BE2C (cell line): ENCODE results near the gene PPFIA3.

Source experiments
- DNase-seq: peaks from one replicate; pipeline ENCODE4 v3.0.0-alpha.2; 2020
- H3K27me3 ChIP-seq: fragments of 250-450 bp; sonication (Bioruptor Pico); 2 replicates; pipeline ENCODE4 v1.5.1; 2020; ENCODE audit warnings: mild to moderate bottlenecking
- H3K36me3 ChIP-seq: fragments of 250-450 bp; sonication (Bioruptor Pico); 2 replicates; pipeline ENCODE4 v1.5.1; 2020; ENCODE audit warnings: mild to moderate bottlenecking
- H3K4me1 ChIP-seq: fragments of 250-450 bp; sonication (Bioruptor Pico); 2 replicates; pipeline ENCODE4 v1.5.1; 2020
- H3K4me3 ChIP-seq: 2 replicates; pipeline ENCODE4 v1.5.1; 2011; ENCODE audit warnings: low read depth, low read length
- H3K9me3 ChIP-seq: fragments of 250-450 bp; sonication (Bioruptor Pico); 2 replicates; pipeline ENCODE4 v1.5.1; 2020
- TF ChIP-seq, protein P1 (sequence below): IDR thresholded peaks from 2 replicates; pipeline ENCODE4 v1.5.1; 2012; ENCODE audit warnings: mild to moderate bottlenecking, low read depth, low read length

Gene PPFIA3

DNA sequence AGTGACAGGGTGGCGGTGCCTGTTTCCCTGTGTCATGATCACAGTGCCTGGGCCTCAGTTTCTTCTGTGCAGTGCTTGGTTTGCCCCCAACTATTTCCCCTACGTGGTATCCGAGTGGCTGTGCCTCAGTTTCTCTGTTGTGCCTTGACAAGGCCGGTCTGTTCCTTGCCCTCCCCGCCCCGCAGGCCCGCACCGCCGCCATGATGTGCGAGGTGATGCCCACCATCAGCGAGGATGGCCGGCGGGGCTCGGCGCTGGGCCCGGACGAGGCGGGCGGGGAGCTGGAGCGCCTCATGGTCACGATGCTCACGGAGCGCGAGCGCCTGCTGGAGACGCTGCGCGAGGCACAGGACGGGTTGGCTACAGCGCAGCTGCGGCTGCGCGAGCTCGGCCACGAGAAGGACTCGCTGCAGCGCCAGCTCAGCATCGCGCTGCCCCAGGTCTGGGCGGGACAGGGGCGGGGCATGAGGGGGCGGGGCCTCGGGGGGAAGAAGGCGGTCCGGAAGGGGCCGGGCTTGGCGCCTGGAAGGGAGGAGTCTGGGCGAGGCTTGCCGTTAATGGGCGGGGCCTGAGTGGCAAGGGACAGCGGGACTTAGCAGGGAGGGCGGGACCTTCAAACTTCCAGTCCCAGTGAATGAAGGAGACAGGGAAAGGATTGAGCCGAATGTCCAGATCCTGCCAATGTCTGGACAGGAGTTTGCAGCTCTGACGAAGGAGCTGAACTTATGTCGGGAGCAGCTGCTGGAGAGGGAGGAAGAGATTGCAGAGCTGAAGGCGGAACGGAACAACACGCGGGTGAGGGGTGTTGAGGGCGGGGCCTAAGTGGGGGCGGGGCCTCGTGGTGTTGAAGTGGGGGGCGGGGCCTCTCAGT is 8.6 kb downstream of the PPFIA3 start:
- TF ChIP-seq, protein P1, sequence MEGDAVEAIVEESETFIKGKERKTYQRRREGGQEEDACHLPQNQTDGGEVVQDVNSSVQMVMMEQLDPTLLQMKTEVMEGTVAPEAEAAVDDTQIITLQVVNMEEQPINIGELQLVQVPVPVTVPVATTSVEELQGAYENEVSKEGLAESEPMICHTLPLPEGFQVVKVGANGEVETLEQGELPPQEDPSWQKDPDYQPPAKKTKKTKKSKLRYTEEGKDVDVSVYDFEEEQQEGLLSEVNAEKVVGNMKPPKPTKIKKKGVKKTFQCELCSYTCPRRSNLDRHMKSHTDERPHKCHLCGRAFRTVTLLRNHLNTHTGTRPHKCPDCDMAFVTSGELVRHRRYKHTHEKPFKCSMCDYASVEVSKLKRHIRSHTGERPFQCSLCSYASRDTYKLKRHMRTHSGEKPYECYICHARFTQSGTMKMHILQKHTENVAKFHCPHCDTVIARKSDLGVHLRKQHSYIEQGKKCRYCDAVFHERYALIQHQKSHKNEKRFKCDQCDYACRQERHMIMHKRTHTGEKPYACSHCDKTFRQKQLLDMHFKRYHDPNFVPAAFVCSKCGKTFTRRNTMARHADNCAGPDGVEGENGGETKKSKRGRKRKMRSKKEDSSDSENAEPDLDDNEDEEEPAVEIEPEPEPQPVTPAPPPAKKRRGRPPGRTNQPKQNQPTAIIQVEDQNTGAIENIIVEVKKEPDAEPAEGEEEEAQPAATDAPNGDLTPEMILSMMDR, result no peak
- Histone ChIP-seq H3K4me1 (peaks cover 4% of the 10 kb centered on the region; the same call in 1 of the 2 replicates), H3K27me3 (no peaks in the 10 kb centered on the region), H3K4me3 (peak overlapping the region; percentile 47), H3K36me3 (peaks cover 13% of the 10 kb centered on the region; the same call in 1 of the 2 replicates), H3K9me3 (no peaks in the 10 kb centered on the region)
- peak; percentile 97 for DNase-seq

DNA sequence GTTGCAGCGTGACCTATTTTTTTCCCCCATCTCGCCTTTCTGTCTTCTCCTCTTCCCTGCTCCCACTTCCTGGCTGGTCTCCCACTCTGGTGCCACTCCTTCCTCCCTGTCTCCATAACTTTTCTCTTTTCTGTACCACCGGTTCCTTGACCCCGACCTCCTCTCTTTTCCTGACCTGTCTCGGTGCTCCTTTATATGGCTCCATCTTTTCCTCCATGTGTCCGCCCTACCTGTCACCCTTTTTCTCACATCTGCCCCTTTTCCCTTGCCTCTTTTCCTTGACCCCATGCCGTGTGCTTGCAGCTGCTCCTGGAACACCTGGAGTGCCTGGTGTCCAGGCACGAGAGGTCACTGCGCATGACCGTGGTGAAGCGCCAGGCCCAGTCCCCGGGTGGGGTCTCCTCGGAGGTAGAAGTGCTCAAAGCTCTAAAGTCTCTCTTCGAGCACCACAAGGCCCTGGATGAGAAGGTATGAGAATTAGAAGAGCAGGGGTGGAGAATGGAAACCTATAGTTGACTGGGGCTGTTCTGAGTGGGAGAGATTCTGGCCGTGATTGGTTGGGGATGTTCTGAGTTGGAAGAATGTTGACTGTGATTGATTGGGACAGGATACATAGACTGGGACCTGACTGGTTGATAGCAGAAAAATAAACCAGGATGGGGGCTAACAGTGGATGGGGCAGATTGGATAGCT is 9.3 kb downstream of the PPFIA3 start:
- TF ChIP-seq, protein P1, result no peak
- Histone ChIP-seq H3K27me3 (no peaks in the 10 kb centered on the region), H3K4me3 (peak overlapping the region; percentile 47)

DNA sequence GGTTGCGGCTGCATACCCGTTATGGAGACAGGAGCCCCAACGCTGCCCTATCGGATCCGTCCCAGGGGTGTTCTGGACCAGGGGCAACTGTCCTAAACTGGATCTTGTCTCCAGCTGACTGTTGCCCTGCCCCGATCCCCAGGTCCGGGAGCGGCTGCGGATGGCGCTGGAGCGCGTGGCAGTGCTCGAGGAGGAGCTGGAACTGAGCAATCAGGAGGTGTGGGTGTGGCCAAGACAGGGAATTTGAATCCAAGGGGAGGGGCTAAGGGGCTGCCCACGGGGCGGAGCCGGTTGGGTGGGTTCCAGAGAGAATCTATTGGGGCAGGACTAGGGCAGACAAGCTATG is 9.9 kb downstream of the PPFIA3 start:
- Histone ChIP-seq H3K27me3 (no peaks in the 10 kb centered on the region), H3K9me3 (no peaks in the 10 kb centered on the region), H3K36me3 (peaks cover 23% of the 10 kb centered on the region), H3K4me3 (no peak overlapping the region), H3K4me1 (peaks cover 4% of the 10 kb centered on the region; the same call in 1 of the 2 replicates)
- TF ChIP-seq, protein P1, result no peak
- no peak for DNase-seq

More for the DNA sequence above, 9.3 kb downstream of the PPFIA3 start:
- Histone ChIP-seq H3K36me3 (peaks cover 18% of the 10 kb centered on the region), H3K9me3 (no peaks in the 10 kb centered on the region), H3K4me1 (peaks cover 4% of the 10 kb centered on the region; the same call in 1 of the 2 replicates)
- no peak for DNase-seq

DNA sequence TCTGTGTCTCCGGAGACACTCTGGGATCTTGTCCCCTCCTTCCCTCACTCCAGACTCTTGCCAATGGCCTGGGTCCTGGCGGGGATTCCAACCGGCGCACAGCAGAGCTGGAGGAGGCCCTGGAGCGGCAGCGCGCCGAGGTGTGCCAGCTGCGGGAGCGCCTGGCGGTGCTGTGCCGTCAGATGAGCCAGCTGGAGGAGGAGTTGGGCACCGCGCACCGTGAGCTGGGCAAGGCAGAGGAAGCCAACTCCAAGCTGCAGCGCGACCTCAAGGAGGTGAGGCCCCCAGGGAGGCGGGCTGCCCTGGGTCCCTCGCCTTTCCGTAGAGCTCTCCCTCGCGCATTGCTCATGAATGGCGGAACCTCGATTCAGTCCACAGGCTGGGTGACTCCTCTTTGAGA is 11.0 kb downstream of the PPFIA3 start:
- TF ChIP-seq, protein P1, result no peak
- no peak for DNase-seq
- Histone ChIP-seq H3K27me3 (no peaks in the 10 kb centered on the region), H3K4me3 (no peak overlapping the region), H3K9me3 (no peaks in the 10 kb centered on the region), H3K36me3 (peaks cover 34% of the 10 kb centered on the region), H3K4me1 (peaks cover 4% of the 10 kb centered on the region; the same call in 1 of the 2 replicates)

DNA sequence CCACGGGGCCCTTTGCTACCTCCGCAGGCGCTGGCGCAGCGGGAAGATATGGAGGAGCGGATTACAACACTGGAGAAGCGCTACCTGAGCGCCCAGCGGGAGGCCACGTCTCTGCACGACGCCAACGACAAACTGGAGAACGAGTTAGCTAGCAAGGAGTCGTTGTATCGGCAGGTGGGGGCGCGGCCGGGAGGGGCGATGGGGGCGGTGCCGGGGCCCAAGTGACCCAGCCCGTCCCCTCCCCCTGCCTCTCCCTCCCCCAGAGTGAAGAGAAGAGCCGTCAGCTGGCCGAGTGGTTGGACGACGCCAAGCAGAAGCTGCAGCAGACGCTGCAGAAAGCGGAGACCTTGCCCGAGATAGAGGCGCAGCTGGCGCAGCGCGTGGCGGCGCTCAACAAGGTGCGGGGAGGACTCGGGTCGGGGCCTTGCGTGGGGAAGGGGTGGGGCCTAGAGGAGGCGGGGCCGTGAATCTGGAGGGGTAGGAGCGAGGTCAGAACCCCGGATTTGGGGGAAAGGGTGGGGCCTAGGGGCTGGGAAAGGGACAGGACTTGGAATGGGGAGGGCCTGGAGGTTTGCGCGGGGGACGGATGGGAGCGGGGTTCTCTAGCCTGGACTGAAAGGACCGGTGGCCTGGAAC is 13.7 kb downstream of the PPFIA3 start:
- TF ChIP-seq, protein P1, result no peak
- Histone ChIP-seq H3K4me3 (no peak overlapping the region), H3K4me1 (peaks cover 4% of the 10 kb centered on the region; the same call in 1 of the 2 replicates), H3K36me3 (peaks cover 43% of the 10 kb centered on the region), H3K9me3 (no peaks in the 10 kb centered on the region), H3K27me3 (no peaks in the 10 kb centered on the region)
- no peak for DNase-seq
